ENCODE data around the gene PLEKHG4B.

Gene PLEKHG4B

GRCh38 chr5:176296-176823, 84.4 kb downstream of the PLEKHG4B start:
- H3K4me3 ChIP-seq (ENCODE audit: low read length), result no peak overlapping the region
- TF ChIP-seq ZNF274 (IDR thresholded peaks at IDR 0.05; ENCODE audit: low read depth, low read length), result no peak

DNA sequence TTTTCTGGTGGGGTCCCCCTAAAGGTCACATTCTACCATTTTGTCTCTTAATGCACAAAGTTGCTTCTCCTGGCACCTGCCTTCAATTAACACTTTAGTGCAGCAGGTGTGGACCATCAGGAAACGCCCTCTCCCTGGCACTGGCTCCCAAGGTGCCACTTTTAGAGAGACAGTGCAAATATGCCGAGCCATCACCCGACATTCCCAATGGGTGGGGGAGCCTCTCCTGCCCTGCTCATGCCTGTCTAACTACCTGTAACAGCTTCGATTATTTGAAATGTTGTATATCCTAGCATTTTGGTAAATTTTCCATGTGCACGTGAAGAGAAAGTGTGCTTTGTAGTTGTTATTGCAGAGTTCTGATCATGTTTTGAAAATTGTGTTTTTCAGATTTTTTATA, 86.1 kb downstream of the PLEKHG4B start:
- TF ChIP-seq ZNF274 (IDR thresholded peaks at IDR 0.05; ENCODE audit: low read depth, low read length), result no peak
- no peak overlapping the region for H3K4me3 ChIP-seq (ENCODE audit: low read length)

DNA sequence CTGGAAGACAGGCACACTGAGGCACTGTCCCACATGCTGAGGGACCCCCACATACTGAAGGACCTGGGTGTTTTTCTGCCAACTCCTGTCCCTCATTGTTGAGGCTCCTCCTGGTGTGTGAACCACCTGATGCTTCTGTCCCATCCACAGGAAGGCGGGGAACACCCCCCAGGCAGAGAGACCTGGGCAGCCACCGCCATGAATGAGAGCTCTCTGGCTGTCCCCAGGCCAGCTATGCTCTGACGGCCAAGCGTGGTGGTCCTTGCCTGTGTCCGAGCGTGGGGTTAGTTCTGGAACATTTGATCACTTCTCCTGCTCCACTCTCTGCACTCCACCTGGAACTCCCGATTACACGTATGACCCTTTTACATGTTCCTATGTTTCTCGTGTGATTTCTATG, 87.4 kb downstream of the PLEKHG4B start:
- no peak overlapping the region for H3K4me3 ChIP-seq (ENCODE audit: low read length)
- no peak for TF ChIP-seq ZNF274 (IDR thresholded peaks at IDR 0.05; ENCODE audit: low read depth, low read length)

DNA sequence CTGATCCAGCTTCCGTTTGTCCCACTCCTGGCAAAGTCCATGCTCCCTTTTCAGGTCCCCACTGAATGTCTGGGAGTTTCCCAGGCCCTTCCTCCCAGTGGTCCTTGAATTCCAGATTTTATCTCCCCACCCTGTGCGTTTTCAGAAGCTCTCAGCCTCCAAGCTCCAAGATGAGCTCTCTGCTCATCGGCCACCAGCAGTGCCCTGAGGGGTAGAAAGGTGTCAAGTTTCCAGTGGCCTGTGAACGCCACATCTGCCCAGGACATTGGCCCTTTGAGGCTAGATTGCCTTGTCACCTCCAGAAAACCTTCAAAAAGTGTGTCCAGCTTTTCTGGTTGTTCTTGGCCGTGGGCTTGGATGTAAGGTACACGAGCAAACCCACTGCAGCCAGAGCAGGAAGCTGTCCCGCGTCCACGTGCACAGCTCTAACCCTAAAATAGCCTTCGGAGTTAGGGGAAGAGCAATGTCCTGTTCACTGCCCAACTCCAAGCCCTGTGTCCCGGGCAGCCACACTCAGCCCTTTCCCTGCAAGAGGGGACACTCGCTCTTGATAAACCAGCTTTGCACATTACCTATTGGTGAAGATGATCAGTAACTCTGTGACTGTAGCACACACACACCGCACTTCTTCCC, 88.4 kb downstream of the PLEKHG4B start:
- no peak for TF ChIP-seq ZNF274 (IDR thresholded peaks at IDR 0.05; ENCODE audit: low read depth, low read length)
- H3K4me3 ChIP-seq (ENCODE audit: low read length), result no peak overlapping the region

DNA sequence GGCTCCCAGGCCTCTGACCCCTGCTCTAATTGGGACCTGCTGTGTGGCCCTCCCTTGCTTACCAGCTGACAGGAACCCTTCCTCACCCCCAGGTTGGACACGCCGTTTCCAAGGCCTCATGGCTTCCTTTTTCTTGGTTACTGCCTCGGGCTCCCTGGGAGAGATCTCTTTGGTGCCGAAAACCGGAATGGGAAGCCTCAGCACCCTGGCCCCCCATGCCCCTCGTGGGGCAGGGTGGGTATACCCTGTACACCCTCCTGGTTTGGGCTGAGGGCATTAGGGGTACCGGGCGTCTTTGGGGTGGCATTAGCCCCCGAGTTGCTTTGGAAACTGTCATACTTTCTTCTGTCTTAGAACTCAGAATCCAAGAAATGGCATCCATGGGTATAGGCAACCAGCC, 89.2 kb downstream of the PLEKHG4B start:
- H3K4me3 ChIP-seq (ENCODE audit: low read length), result no peak overlapping the region

GRCh38 chr5:181566-181965, 89.6 kb downstream of the PLEKHG4B start:
- no peak overlapping the region for H3K4me3 ChIP-seq (ENCODE audit: low read length)
- TF ChIP-seq ZNF274 (IDR thresholded peaks at IDR 0.05; ENCODE audit: low read depth, low read length), result no peak

More for the DNA sequence above, 89.2 kb downstream of the PLEKHG4B start:
- no peak for TF ChIP-seq ZNF274 (IDR thresholded peaks at IDR 0.05; ENCODE audit: low read depth, low read length)

- no peak overlapping the region for H3K4me3 ChIP-seq (ENCODE audit: low read length)
- TF ChIP-seq ZNF274 (IDR thresholded peaks at IDR 0.05; ENCODE audit: low read depth, low read length), result no peak
These were observed 90.2 kb downstream of the PLEKHG4B start for GRCh38 chr5:182126-182525.

DNA sequence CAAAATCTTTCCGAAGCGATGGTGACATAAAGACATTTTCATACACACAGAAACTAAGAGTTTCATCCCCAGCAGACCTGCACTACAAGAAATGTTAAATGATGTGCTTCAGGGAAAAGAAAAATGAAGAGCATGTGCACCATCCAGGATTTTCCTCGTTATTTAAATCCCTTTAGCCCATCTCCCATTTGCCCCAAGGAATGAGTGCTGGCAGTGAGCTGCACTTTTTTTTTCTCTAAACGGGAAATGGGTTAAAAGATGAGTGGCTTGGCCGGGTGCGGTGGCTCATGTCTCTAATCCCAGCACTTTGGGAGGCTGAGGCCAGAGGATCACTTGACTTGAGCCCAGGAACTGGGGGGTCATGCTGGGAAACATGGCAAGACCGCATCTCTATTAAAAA, 92.5 kb downstream of the PLEKHG4B start:
- no peak for TF ChIP-seq ZNF274 (IDR thresholded peaks at IDR 0.05; ENCODE audit: low read depth, low read length)
- no peak overlapping the region for H3K4me3 ChIP-seq (ENCODE audit: low read length)

DNA sequence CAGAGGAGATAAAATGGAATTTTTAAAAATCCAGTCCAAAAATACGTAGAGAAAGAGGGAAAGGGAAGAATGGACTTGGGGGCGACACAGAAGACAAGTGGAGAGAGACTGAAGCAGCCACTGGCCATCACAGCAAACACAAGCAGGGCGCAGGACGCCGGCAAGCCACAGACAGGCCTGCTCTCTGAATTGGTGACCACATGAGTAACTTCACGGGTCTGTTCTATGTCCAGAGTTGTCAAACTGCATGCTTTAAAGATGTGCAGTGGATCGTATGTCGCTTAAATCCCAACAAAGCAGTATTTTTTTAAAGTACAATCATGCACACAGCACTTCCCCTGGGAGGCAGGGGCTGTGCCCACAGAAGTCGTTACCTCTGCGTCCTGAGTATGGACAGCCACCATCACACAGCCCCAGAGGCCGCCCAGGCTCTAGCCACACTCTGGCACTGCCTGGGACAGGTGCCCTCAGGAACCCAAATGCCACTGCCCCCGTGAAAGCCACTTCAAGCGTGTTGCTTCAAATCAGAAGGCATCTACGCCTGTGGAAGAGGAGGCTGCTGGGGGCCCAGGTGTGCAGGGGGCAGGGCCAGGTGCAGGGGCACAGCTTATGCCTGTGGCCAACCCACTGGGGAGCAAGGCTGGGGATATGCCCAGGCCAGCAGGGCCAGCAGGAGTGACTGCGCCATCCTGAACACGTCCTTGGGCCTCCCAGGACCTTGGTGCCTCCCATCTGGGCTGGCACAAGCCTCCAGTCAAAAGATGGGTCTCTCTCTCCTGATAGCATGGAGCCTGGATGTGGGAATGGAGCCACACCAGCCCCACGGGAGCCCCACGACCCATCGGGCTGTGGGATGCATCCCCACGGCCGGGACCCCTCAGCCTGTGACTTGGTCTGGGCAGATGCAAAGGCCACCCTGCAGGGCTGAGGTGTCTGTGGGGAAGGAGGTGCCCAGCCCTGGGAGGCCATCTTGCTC, 93.4 kb downstream of the PLEKHG4B start:
- no peak overlapping the region for H3K4me3 ChIP-seq (ENCODE audit: low read length)
- TF ChIP-seq ZNF274 (IDR thresholded peaks at IDR 0.05; ENCODE audit: low read depth, low read length), result no peak

DNA sequence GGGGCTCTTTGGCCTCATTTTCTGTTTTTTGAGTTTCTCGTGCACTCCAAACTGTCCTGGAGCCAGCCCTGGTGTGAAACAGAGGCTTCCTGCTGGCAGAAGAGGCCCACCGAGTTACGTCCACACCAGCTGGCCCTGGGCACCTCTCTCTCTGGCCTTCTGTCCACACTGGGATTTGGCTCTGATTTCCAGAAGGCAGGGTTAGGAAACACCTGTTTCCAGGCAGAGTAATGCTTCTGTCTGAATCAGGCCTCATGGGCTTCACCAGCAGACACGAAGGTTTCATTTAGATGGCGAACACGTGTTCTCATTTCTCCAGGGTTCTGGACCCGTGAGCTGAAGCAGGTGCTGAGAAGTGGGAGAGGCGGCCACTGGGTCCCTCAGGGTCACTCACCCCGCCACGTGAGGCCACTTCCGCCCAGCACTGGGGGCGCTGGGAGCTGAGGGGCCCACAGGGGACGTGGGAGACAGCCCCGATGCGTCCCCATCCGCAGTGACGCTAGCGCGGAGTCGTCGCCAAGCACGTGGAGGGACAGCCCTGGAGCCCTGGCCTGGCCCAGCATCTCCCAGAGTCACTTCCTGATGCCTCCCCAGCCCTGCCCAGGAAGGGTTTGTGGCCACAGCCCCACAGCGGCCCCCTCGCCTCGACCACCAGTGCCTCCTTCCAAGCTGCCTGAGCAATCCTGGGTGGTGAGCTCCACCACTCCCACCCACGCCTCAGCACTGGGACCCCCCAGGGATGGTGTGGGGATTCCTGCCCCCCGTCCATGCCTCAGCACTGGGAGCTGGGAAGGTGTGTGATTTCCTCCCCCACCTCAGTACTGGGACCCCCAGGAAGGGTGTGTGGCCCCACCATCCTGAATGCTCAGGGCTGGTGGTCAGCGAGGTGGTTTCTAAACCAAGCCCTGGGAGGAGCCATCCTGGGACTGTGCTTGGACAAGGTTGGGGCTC, 94.4 kb downstream of the PLEKHG4B start:
- H3K4me3 ChIP-seq (ENCODE audit: low read length), result no peak overlapping the region
- no peak for TF ChIP-seq ZNF274 (IDR thresholded peaks at IDR 0.05; ENCODE audit: low read depth, low read length)

- H3K4me3 ChIP-seq (ENCODE audit: low read length), result no peak overlapping the region
- no peak for TF ChIP-seq ZNF274 (IDR thresholded peaks at IDR 0.05; ENCODE audit: low read depth, low read length)
These were observed 95.1 kb downstream of the PLEKHG4B start for GRCh38 chr5:187042-187431.

GRCh38 chr5:187617-188451, 95.9 kb downstream of the PLEKHG4B start:
- TF ChIP-seq ZNF274 (IDR thresholded peaks at IDR 0.05; ENCODE audit: low read depth, low read length), result no peak
- no peak overlapping the region; the same call in 1 of the 2 replicates for H3K4me3 ChIP-seq (ENCODE audit: low read length)

Data from GM08714 (cell line).